ENCODE data around the gene KIAA1217. TPM values are rescaled to one million over a fixed set of nuclear protein-coding genes. Genes with fewer than 3 reads are reported as not detected.

The KIAA1217 gene
- total and polyA plus RNA-seq, 9 of the 15 experiments (the other 6 are each of a cell fraction or from before 2014, with no cell fraction given): 0.04 TPM; not detected in 8

GRCh38 chr10:24375510-24375909, 166.6 kb downstream of the KIAA1217 start:
- H2AFZ ChIP-seq (ENCODE audit: low read depth, low read length): no peak overlapping the region
- BruUV-seq (replicated peaks): no TSS peak
- H3K9ac ChIP-seq (ENCODE audit: insufficient read depth in 1 of 2, low read depth in 2 of 2, low read length in 2 of 2): no peak overlapping the region
- in situ Hi-C loops (cut with MboI): no loop called here
- POLR2A ChIA-PET: interaction anchor here (1.4 kb wide), 1 partner anchor 18 kb away, joined by 3 read pairs; no protein-coding TSS in a partner anchor
- no peaks in the 10 kb centered on the region for H3K79me2 ChIP-seq (ENCODE audit: control insufficient read depth, insufficient read depth, low read length)
- no peak overlapping the region for H3K4me3 ChIP-seq
- 4% methylated on average over 4 of the region's 4 CpGs for WGBS (ENCODE audit: insufficient coverage, low coverage, missing lambda C conversion rate)
- H3K9me1 ChIP-seq (ENCODE audit: control insufficient read depth, insufficient read depth, low read length): no peaks in the 10 kb centered on the region
- no peaks in the 10 kb centered on the region for H3K4me1 ChIP-seq (replicated peaks in 1 of 2; ENCODE audit: control insufficient read depth in 2 of 2, insufficient read depth in 2 of 2, low read length in 2 of 2)
- no peak for FAIRE-seq
- H4K20me1 ChIP-seq (replicated peaks; ENCODE audit: control insufficient read depth, insufficient read depth, low read length): no peaks in the 10 kb centered on the region
- H3K27me3 ChIP-seq (ENCODE audit: control insufficient read depth in 2 of 2, insufficient read depth in 2 of 2, low read length in 2 of 2): no peaks in the 10 kb centered on the region
- CTCF ChIA-PET (ENCODE audit: low intra/inter-chr PET ratio): no interaction called here
- no peak overlapping the region for H3K4me2 ChIP-seq (ENCODE audit: insufficient read depth, low read length)
- no peak for ATAC-seq
- no peak overlapping the region for H3K27ac ChIP-seq (ENCODE audit: extremely low read depth, low read depth, low read length)
- no peak for TF ChIP-seq ZNF57 (CRISPR knock-in tag; IDR thresholded peaks at IDR 0.05)
- TF ChIP-seq, protein P1, sequence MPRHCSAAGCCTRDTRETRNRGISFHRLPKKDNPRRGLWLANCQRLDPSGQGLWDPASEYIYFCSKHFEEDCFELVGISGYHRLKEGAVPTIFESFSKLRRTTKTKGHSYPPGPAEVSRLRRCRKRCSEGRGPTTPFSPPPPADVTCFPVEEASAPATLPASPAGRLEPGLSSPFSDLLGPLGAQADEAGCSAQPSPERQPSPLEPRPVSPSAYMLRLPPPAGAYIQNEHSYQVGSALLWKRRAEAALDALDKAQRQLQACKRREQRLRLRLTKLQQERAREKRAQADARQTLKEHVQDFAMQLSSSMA (CRISPR knock-in tag; IDR thresholded peaks at IDR 0.05): no peak
- no peak for TF ChIP-seq U2AF1 (optimal IDR thresholded peaks at IDR 0.05; ENCODE audit: low read depth, low read length)
- no peak for TF ChIP-seq NCOA6 (IDR thresholded peaks at IDR 0.05)
- no peak for TF ChIP-seq E2F4 (CRISPR knock-in tag; IDR thresholded peaks at IDR 0.05; ENCODE audit: low read depth)
- no peak for DNase-seq (ENCODE audit: extremely low read depth in 1 of 4, low spot score in 3 of 4)
- H3K9me3 ChIP-seq (replicated peaks; ENCODE audit: control insufficient read depth, insufficient read depth, low read depth, low read length): no peaks in the 10 kb centered on the region
- H3K36me3 ChIP-seq (ENCODE audit: control insufficient read depth, insufficient read depth, low read length): no peaks in the 10 kb centered on the region
- intact Hi-C loops (cut with micrococcal nuclease): no loop called here
